ENCODE results near the gene GFPT2. TPM values are rescaled to one million over a fixed set of nuclear protein-coding genes. Genes with fewer than 3 reads are reported as not detected.
A peak's percentile ranks its signal among the peaks of the same experiment; 100 is the strongest.

GFPT2 gene
- total RNA-seq, 1 donor from 2014 or later = 0.13 TPM

GRCh38 chr5:180378438-180379344 lies 25.6 kb upstream of the GFPT2 start:
- DNase-seq (ENCODE audit: low read depth in 2 of 2) = no peak

DNA sequence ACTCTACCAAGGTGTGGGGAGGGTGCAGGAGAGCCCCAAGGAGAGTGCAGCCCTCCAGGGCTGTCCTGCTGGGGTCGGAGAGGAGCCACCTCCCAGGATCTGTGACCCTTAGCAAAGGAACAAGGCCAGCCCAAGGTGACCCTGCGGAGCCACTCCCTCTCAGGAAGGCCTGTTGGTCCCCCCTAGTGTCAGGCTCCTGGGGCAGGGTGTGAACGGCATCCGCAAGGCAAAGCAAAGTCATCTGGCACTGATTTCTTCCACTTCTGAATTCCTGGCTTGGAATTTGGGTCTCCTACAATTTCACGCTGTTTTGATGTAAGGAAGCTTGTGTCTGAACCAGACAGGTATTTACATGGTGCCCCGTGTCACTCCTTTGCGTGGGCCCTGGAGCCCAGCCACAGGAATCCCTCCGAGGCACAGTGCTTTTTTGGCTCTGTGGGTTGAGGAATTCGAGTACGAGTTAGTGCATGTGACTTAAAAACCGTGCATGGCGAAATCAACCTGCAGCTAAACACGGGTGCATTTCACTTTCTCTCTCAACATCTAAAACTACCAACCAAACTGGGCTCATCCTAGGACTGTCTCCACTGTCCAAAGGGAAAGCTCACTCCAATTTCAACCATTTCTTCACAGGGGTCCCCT lies 24.5 kb upstream of the GFPT2 start:
- DNase-seq (ENCODE audit: low read depth in 2 of 2) = no peak

DNA sequence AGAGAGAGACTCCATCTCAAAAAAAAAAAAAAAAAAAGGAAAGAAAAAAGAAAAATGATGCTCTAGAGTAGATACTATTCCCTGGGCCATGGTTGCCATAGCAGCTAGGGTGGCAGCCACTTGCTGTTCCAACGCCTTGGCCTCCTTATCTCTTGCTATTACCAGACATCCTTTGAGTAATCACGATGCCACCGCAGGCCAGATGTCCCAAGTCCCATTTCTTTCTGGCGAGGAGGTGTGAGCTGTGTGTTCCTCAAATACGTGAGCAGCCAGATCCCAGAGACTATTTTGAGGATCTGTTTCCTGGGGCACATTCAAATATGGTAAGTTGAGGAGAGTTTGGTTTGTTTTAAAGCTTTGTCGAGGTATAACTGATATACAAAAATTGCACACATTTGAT lies 23.4 kb upstream of the GFPT2 start:
- no peak for DNase-seq (ENCODE audit: low read depth in 2 of 2)

DNA sequence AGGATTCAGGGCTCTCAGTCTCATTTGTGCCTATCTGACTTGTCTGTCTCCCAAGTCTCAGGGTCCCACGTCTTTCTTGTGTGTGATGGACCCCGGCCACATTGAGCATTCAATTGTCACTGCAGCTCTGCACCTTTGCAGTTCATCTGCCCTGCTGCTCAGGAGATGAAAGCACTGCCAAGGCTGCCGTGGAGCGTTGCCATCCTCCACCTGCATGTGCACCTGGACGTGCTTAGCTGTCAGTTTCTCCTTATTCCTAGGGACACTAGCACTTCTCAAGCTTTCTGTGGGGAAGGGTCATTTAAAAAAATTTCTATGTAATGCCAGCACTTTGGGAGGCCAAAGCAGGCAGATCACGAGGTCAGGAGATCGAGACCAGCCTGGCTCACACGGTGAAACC lies 22.8 kb upstream of the GFPT2 start:
- no peak for DNase-seq (ENCODE audit: low read depth in 2 of 2)

- no peak for DNase-seq (ENCODE audit: low read depth in 2 of 2)
Measured at GRCh38 chr5:180375291-180375690, 22.2 kb upstream of the GFPT2 start.

DNA sequence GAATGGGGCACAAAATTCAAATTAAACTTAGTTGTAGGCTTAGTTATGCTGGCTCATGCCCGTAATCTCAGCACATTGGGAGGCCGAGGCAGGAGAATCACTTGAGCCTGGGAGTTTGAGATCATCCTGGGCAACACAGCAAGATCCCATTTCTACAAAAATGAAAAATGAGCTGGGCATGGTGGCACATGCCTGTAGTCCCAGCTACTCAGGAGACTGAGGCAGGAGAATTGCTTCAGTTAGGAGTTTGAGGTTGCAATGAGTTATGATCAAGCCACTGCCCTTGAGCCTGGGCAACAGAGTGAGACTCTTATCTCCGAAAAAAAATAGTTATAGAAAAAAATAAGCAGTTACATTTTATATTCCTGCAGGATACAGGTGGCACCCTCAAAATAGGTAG lies 20.7 kb upstream of the GFPT2 start:
- DNase-seq (ENCODE audit: low read depth in 2 of 2) = no peak

DNA sequence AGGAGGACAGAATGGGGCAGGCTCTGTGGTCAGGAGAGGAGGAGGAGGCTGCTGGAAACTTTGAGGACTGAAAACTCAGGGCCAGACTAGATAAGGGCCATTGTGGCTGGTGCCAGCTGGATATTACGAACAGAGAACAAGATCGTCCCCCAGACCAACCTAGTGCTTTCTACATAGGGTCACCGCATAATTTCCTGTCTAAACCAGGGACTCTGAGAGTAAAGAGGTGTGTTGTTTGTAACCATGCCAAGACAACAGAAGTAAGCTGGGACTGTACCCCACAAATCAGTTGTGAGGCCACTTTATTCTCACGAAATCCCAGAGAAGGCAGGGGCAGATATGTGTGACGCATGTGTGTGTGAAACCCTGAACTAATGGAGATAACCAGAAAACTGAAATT lies 20.3 kb upstream of the GFPT2 start:
- no peak for DNase-seq (ENCODE audit: low read depth in 2 of 2)

GRCh38 chr5:180371949-180372348 lies 18.8 kb upstream of the GFPT2 start:
- no peak for DNase-seq (ENCODE audit: low read depth in 2 of 2)

DNA sequence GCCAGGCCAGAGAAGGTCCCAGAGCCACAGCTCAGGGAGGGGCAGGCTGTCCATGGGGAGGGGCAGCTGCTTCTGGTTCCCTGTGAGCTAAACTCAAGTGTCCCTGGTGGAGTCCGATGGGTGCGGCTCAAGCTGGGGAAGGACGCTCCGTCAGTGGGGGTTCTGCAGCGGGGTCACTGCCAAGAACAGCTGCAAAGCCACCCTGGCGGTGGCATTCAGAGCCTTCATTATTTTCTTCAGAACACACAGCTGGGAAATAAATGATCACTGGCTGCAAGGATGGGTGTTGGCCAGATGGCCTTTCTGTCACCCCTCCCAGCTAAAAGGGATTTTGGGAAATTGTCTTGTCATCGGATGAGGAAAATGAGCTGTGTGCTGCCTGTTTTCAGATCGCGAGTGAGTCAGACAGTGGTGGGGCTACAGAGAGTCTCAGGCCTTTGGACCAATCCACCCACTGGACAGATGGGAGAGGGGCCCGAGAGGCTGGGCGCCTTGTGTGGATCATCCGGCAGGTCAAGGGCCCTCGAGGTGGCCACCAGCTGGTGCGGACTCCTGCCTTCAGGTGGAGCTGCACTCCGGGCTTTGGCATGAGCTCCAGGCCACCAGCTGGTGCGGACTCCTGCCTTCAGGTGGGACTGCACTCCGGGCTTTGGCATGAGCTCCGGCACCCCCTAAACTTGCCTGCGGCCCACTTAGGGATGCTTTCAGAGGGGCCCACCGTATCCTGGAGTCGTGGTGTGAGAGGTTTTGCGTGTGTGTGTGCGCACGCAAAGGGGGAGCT lies 17.9 kb upstream of the GFPT2 start:
- no peak for DNase-seq (ENCODE audit: low read depth in 2 of 2)

DNA sequence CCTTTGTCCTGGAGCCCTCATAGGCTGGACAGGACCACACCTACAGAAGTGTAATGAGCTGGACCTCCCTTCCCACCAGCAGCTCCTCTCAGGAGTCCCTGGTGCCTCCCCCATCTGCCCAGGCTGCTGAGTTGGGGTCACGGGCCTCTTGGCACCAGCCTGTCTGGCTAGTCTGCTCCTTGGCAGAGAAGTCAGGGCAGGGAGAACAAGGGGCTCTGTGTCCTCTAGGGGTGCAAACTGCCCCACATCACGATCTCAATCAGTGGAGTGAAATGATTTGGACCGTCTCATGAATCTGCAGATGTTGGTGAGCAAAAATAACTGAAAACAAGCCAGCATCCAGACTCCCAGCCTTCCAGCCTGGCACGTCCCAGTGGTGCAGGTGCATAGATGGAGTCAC lies 14.9 kb upstream of the GFPT2 start:
- DNase-seq (ENCODE audit: low read depth in 2 of 2) = no peak

GRCh38 chr5:180367300-180367699 lies 14.2 kb upstream of the GFPT2 start:
- DNase-seq (ENCODE audit: low read depth in 2 of 2) = no peak

GRCh38 chr5:180366326-180366725 lies 13.2 kb upstream of the GFPT2 start:
- DNase-seq (ENCODE audit: low read depth in 2 of 2) = peak in 1 of 2 donors; percentile 7

DNA sequence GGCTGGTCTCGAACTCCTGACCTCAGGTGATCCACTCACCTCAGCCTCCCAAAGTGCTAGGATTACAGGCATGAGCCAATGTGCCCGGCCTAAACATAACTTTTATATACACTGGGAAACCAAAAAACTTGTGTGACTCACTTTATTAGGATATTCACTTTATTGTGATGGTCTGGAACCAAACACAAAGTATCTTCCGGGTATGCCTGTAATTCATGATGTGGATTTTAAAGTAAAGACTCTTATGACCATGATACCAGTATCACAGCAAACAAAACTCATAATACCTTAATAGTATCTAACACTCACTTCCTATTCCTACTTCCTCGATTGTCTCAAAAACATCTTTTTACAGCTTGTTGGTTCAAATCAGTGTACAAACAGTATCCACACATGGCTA lies 12.7 kb upstream of the GFPT2 start:
- DNase-seq (ENCODE audit: low read depth in 2 of 2) = no peak

GRCh38 chr5:180364306-180364856 lies 11.2 kb upstream of the GFPT2 start:
- DNase-seq (ENCODE audit: low read depth in 2 of 2) = no peak

DNA sequence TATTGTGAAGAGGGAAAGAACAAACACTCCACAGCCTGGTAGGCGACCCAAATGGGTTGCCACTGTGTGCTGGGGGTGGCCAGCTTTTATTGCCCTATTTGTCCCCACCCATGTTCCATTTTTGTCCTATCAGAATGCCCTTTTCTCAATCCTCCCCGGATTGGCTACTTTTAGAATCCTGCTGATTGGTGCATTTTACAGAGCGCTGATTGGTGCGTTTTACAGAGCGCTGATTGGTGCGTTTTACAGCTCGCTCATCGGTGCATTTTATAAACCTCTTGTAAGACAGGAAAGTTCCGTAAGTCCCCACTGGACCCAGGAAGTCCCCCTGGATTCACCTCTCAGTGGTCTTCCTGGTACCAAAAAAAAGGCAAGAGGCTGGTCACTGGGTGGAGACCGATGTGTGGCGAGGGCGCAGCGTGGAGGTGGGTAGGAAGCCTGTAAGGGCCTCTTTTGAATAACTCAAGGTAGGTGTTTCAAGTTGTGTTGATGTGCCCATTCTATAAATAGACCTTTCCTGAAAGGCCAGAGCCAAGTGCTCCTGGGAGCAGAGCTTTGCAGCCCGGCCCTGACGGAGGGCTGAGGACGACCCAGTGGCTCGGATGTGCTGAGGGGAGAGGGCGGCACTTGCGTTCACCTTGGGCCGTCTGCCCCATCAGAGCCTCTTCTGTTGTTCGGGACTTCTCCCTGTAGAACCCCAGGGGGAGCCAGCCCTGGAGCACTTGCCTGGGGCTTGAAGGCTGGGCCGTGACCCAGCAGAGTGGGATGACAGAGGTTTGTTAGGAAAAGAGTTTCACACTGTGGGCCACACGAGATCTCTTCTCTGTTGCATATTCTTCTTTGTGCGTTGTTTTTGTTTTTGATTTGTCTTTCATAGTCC lies 7.2 kb upstream of the GFPT2 start:
- no peak for DNase-seq (ENCODE audit: low read depth in 2 of 2)

DNA sequence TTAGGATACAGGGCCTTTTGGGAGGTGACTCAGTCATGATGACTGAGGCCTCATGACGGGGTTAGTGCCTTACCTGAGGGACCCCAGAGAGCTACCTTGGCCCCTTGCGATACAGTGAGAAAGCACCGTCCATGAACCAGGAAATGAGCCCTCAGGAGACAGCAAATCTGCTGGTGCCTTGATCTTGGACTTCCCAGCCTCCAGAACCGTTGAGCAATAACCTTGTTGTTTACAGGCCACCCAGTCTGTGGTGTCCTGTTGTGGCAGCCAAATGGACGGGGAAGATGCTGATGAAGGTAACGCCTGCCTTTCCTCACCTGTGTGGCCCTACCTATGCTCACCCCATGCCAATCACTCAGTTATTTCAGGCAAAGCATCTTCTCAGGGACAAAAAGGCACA lies 5.6 kb upstream of the GFPT2 start:
- DNase-seq (ENCODE audit: low read depth in 2 of 2) = no peak

DNA sequence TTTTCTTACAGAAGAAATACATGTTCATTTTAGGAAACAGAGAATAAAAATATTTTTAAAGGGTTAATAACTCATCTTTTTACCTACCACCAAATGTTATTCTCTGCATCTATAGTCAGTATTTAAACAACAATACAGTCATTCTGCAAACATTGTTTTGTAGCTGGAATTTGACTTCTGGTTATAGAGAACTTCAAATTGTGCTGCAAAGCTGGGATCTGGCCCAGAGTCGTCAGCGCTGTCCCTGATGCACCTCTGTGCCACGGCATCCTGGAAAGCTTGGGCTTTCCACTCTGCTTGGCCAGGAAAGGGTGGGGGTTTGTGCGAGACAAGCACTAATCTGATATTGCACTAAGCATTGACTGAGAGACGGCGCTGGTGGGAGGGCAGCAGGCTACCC lies 5.0 kb upstream of the GFPT2 start:
- DNase-seq (ENCODE audit: low read depth in 2 of 2) = no peak

- no peak for DNase-seq (ENCODE audit: low read depth in 2 of 2)
Measured at GRCh38 chr5:180354966-180355365, 1.8 kb upstream of the GFPT2 start.

DNA sequence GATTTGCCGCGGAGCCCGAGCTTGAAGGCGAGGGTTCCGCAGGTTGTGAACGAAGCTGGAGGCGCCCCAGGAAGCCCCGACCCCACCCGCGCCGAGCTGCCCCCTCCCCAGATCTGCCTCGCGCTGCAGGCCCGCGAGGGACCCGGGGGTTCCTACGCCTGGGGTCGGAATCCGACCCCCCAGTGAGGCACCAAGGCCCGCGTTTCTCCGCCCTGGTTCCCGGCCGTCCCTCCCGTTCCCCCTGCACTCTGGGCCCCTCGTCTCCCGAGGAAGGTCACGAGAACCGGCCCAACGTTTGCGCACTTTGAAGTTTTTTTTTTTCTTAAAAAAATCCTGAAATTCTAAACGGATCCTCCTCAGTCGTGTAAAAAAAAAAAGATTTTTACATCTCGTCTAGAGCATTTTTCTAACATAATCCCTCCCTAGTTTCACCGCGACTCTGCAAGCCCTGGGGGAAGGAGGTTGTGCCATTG lies 880 bp upstream of the GFPT2 start:
- DNase-seq (ENCODE audit: low read depth in 2 of 2) = no peak

- no peak for DNase-seq (ENCODE audit: low read depth in 2 of 2)
Measured at GRCh38 chr5:180352116-180353047, 754 bp downstream of the GFPT2 start.
